H54 (cell line): Measurements from ENCODE around the gene SAFB.

ENCODE experiments used
- DNase-seq: peaks from one replicate; pipeline ENCODE4 v3.0.0; 2011; ENCODE audit warnings: low spot score, mixed read lengths; ENCODE audit not compliant: insufficient read length
- FAIRE-seq: peaks from 3 replicates; lab custom pipeline; 2011; peaks lifted over from hg19 to GRCh38; lab: Jason Lieb, UNC
- POLR2A ChIP-seq: IDR thresholded peaks from 2 replicates; pipeline ENCODE4 v1.6.1; 2011; ENCODE audit warnings: low read depth, mild to moderate bottlenecking, low read length

The SAFB gene

GRCh38 chr19:5706876-5707573 is 84.1 kb downstream of the SAFB start:
- TF ChIP-seq POLR2A, result no peak
- no peak for FAIRE-seq

GRCh38 chr19:5707576-5708575 is 85.0 kb downstream of the SAFB start:
- no peak for TF ChIP-seq POLR2A
- FAIRE-seq (no peak), DNase-seq (no peak)

More at GRCh38 chr19:5706876-5707573, 84.1 kb downstream of the SAFB start:
- DNase-seq, result no peak

GRCh38 chr19:5711025-5711424 is 88.1 kb downstream of the SAFB start:
- FAIRE-seq, result no peak

GRCh38 chr19:5711713-5712161 is 88.9 kb downstream of the SAFB start:
- no peak for TF ChIP-seq POLR2A
- DNase-seq, result no peak
- no peak for FAIRE-seq

More at GRCh38 chr19:5711025-5711424, 88.1 kb downstream of the SAFB start:
- TF ChIP-seq POLR2A, result no peak
- no peak for DNase-seq

- no peak for TF ChIP-seq POLR2A
- FAIRE-seq, result no peak
- DNase-seq, result no peak
These were observed 90.3 kb downstream of the SAFB start for GRCh38 chr19:5713228-5713627.

GRCh38 chr19:5714816-5715215 is 91.9 kb downstream of the SAFB start:
- no peak for TF ChIP-seq POLR2A

GRCh38 chr19:5717215-5717935 is 94.5 kb downstream of the SAFB start:
- DNase-seq (no peak), FAIRE-seq (no peak)
- TF ChIP-seq POLR2A, result no peak

More at GRCh38 chr19:5714816-5715215, 91.9 kb downstream of the SAFB start:
- no peak for FAIRE-seq
- DNase-seq, result no peak
